Suprapubic skin (tissue), 3 donors: Measurements from ENCODE around the gene RAB3C.

Experiments
- CTCF ChIP-seq, 2 donors: fragments of 200-600 bp in 1 of 2; fragments of 450-650 bp in 1 of 2; sonication (generic) in 1 of 2; IDR thresholded peaks; one replicate each; pipeline ENCODE4 v1.5.1; 2016 to 2019; ENCODE audit warnings: antibody characterized with exemption in 2 of 2, mild to moderate bottlenecking in 1 of 2, moderate library complexity in 1 of 2
- EP300 ChIP-seq: sonication (generic); formaldehyde crosslinking; IDR thresholded peaks from one replicate; pipeline ENCODE4 v1.6.1; 2017; ENCODE audit warnings: antibody characterized with exemption
- POLR2A ChIP-seq, 2 donors: fragments of 450-650 bp; IDR thresholded peaks; one replicate each; pipeline ENCODE4 v1.6.1; 2017; ENCODE audit warnings: antibody characterized with exemption in 2 of 2, mild to moderate bottlenecking in 2 of 2, moderate library complexity in 2 of 2

- TF ChIP-seq CTCF (IDR thresholded peaks at IDR 0.05) (no peak), POLR2A (IDR thresholded peaks at IDR 0.05) (no peak), EP300 (no peak)
Measured at GRCh38 chr5:58739051-58739450, 156.2 kb downstream of the RAB3C start.
